Suprapubic skin (tissue), 4 donors: ENCODE data around the gene CLC. TPM values are rescaled to one million over a fixed set of nuclear protein-coding genes. Genes with fewer than 3 reads are reported as not detected.
"Not testable (repeated sequence)": the region's sequence is repeated elsewhere in the genome, so short reads cannot be mapped to it uniquely, and the experiment has no call there.

Source experiments
- DNase-seq, 2 donors: peaks; one replicate each; pipeline ENCODE4 v3.0.0-alpha.2; 2019; ENCODE audit warnings: low spot score in 2 of 2
- H3K27ac ChIP-seq: fragments of 200-600 bp; sonication (generic); one replicate; pipeline ENCODE4 v1.5.1; 2019
- H3K27me3 ChIP-seq: fragments of 200-600 bp; sonication (generic); one replicate; pipeline ENCODE4 v1.5.1; 2019
- H3K36me3 ChIP-seq: fragments of 200-600 bp; sonication (generic); one replicate; pipeline ENCODE4 v1.5.1; 2019
- H3K4me1 ChIP-seq: fragments of 200-600 bp; sonication (generic); one replicate; pipeline ENCODE4 v1.5.1; 2019
- H3K4me3 ChIP-seq: fragments of 200-600 bp; sonication (generic); one replicate; pipeline ENCODE4 v1.5.1; 2019; ENCODE audit warnings: mild to moderate bottlenecking
- H3K9me3 ChIP-seq: fragments of 200-600 bp; sonication (generic); one replicate; pipeline ENCODE4 v1.5.1; 2019
- EP300 ChIP-seq: sonication (generic); formaldehyde crosslinking; IDR thresholded peaks from one replicate; pipeline ENCODE4 v1.6.1; 2017; ENCODE audit warnings: antibody characterized with exemption
- POLR2A ChIP-seq, 2 donors: fragments of 450-650 bp; IDR thresholded peaks; one replicate each; pipeline ENCODE4 v1.6.1; 2017; ENCODE audit warnings: antibody characterized with exemption in 2 of 2, mild to moderate bottlenecking in 2 of 2, moderate library complexity in 2 of 2
- POLR2AphosphoS5 ChIP-seq, 3 donors: sonication (generic); formaldehyde crosslinking; IDR thresholded peaks; one replicate each; pipeline ENCODE4 v1.6.1; 2017; ENCODE audit warnings: antibody characterized with exemption in 3 of 3
- WGBS: methylation state at CpG from one replicate; pipeline ENCODE4 v1.1.5; 2018; 5-methylcytosine and 5-hydroxymethylcytosine counted together
- total RNA-seq, 4 donors: library from RNA; depleted of rRNA; stranded (reverse); fragments of >200 nt; gene quantifications; one replicate each; pipeline ENCODE4 v1.1.0, GENCODE V29; 2016
- TF ChIP-seq, protein P1 (sequence below), 2 donors: fragments of 200-600 bp in 1 of 2; fragments of 450-650 bp in 1 of 2; sonication (generic) in 1 of 2; IDR thresholded peaks; one replicate each; pipeline ENCODE4 v1.5.1; 2016 to 2019; ENCODE audit warnings: antibody characterized with exemption in 2 of 2, mild to moderate bottlenecking in 1 of 2, moderate library complexity in 1 of 2

The CLC gene
- total RNA-seq, 4 donors from 2014 or later: not detected

DNA sequence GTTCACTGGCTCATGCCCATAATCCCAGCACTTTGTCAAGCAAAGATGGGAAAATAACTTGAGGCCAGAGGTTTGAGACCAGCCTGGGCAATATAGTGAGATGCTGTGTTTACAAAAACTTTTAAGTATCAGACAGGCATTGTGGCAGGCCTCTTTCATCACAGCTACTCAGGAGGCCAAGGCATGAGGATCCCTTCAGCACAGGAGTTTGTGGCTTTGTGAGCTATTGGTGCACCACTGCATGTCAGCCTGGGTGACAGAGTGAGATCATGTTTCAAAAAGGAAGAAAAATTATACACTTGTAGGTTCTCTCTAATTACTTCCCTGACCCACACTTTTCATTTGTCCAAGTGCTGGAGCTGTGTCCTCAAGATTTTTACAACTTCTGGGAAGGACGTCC is 45.0 kb downstream of the CLC start:
- H3K27me3 ChIP-seq: peaks cover 12% of the 10 kb centered on the region
- no peaks in the 10 kb centered on the region for H3K4me1 ChIP-seq
- no peaks in the 10 kb centered on the region for H3K36me3 ChIP-seq
- WGBS: 70% methylated on average over 1 of the region's 1 CpG
- DNase-seq: no peak
- H3K4me3 ChIP-seq: no peak overlapping the region
- H3K27ac ChIP-seq: no peak overlapping the region
- TF ChIP-seq EP300: no peak
- TF ChIP-seq, protein P1, sequence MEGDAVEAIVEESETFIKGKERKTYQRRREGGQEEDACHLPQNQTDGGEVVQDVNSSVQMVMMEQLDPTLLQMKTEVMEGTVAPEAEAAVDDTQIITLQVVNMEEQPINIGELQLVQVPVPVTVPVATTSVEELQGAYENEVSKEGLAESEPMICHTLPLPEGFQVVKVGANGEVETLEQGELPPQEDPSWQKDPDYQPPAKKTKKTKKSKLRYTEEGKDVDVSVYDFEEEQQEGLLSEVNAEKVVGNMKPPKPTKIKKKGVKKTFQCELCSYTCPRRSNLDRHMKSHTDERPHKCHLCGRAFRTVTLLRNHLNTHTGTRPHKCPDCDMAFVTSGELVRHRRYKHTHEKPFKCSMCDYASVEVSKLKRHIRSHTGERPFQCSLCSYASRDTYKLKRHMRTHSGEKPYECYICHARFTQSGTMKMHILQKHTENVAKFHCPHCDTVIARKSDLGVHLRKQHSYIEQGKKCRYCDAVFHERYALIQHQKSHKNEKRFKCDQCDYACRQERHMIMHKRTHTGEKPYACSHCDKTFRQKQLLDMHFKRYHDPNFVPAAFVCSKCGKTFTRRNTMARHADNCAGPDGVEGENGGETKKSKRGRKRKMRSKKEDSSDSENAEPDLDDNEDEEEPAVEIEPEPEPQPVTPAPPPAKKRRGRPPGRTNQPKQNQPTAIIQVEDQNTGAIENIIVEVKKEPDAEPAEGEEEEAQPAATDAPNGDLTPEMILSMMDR (IDR thresholded peaks at IDR 0.05): no peak
- no peak for TF ChIP-seq POLR2AphosphoS5 (IDR thresholded peaks at IDR 0.05)
- TF ChIP-seq POLR2A (IDR thresholded peaks at IDR 0.05): no peak
- H3K9me3 ChIP-seq: no peaks in the 10 kb centered on the region

DNA sequence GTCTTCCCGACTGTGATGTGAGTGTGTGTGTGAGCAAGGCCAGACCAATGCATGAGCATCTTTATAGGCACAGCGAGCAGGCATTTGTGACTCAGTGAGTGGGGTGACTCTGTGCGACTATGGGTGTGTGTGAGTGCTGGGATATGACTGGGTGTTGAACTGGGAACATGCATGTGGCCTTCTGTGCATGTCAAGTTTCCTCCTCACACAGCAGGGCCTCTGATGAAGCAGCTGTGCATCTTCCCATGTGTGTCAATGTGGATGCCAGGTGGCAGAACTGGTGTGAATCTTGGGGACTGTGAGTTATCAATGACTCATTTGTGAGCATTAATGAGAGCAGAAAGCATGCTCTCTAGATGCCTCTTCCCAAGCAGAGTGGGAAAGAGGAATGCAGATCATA is 45.7 kb downstream of the CLC start:
- DNase-seq: no peak
- TF ChIP-seq, protein P1 (IDR thresholded peaks at IDR 0.05): no peak
- no peak for TF ChIP-seq POLR2A (IDR thresholded peaks at IDR 0.05)
- WGBS: 72% methylated on average over 3 of the region's 3 CpGs
- no peaks in the 10 kb centered on the region for H3K4me1 ChIP-seq
- no peak overlapping the region for H3K4me3 ChIP-seq
- no peak overlapping the region for H3K27ac ChIP-seq
- H3K36me3 ChIP-seq: no peaks in the 10 kb centered on the region
- H3K27me3 ChIP-seq: peaks cover 12% of the 10 kb centered on the region
- no peaks in the 10 kb centered on the region for H3K9me3 ChIP-seq

DNA sequence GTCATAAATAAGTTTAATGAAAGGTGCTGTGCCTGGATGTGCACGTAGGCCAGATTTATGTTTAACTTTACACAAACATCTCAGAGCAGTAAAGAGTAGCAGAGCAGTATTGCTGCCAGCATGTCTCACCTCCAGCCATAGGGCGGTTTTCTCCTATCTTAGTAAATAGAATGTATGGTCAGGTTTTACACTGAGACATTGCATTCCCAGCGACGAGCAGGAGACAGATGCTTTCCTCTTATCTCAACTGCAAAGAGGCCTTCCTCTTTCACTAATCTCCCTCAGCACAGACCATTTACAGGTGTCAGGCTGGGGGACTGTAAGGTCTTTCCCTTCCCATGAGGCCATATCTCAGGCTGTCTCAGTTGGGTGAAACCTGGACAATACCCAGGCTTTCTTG is 49.2 kb downstream of the CLC start:
- 80% methylated on average over 4 of the region's 4 CpGs for WGBS
- H3K4me3 ChIP-seq, H3K9me3 ChIP-seq, H3K36me3 ChIP-seq, DNase-seq, H3K27ac ChIP-seq, H3K27me3 ChIP-seq, H3K4me1 ChIP-seq: not testable (repeated sequence)

DNA sequence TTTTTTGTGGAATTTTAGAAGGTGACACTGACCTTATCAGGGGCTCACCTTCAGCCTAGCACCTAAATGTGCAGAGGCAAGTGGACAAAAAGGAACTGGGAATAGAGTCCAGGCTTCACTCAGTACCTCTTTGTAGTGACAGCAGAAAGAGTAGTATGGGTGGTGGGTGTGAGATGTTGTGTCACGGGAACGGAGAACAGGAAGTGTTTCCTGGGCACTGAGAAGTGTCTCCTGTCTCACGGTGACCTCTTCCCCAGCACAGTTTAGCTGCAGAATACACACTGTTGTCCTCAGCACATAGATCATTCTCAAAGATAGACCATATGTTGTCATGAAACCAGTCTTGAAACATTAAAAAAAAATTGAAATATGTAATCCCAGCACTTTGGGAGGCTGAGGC is 51.1 kb downstream of the CLC start:
- DNase-seq: no peak
- Histone ChIP-seq H3K4me1 (no peaks in the 10 kb centered on the region), H3K9me3 (no peaks in the 10 kb centered on the region), H3K4me3 (no peak overlapping the region), H3K27me3 (no peaks in the 10 kb centered on the region), H3K27ac (no peak overlapping the region), H3K36me3 (no peaks in the 10 kb centered on the region)
- WGBS: 78% methylated on average over 3 of the region's 3 CpGs
- TF ChIP-seq POLR2A (IDR thresholded peaks at IDR 0.05) (no peak), POLR2AphosphoS5 (IDR thresholded peaks at IDR 0.05) (no peak), EP300 (no peak)
- TF ChIP-seq, protein P1 (IDR thresholded peaks at IDR 0.05): no peak

DNA sequence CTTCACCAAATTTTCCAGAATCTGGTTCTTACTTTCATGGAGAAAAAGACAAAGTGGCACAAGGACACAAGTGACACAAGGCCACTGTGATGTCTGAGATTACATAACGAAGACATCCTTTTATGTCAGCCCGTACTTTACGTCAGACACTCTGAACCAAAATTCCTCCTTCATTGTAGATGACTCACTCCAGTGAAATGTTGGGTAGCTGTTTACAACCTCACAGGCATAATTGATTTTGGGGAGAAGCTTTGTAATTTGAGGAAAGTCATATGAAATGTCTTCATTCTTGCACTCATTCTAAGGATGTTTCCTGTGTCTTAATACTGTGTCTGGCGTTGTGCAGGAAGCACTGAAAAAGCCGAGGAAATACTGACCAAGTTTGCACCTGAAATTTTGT is 53.6 kb downstream of the CLC start:
- no peaks in the 10 kb centered on the region for H3K27me3 ChIP-seq
- H3K27ac ChIP-seq: no peak overlapping the region
- H3K4me1 ChIP-seq: peaks cover 2% of the 10 kb centered on the region
- TF ChIP-seq, protein P1 (IDR thresholded peaks at IDR 0.05): no peak
- TF ChIP-seq POLR2AphosphoS5 (IDR thresholded peaks at IDR 0.05) (no peak), POLR2A (IDR thresholded peaks at IDR 0.05) (no peak), EP300 (no peak)
- no peak for DNase-seq
- no peaks in the 10 kb centered on the region for H3K36me3 ChIP-seq
- no peaks in the 10 kb centered on the region for H3K9me3 ChIP-seq
- WGBS: 67% methylated on average over 5 of the region's 5 CpGs
- H3K4me3 ChIP-seq: no peak overlapping the region

DNA sequence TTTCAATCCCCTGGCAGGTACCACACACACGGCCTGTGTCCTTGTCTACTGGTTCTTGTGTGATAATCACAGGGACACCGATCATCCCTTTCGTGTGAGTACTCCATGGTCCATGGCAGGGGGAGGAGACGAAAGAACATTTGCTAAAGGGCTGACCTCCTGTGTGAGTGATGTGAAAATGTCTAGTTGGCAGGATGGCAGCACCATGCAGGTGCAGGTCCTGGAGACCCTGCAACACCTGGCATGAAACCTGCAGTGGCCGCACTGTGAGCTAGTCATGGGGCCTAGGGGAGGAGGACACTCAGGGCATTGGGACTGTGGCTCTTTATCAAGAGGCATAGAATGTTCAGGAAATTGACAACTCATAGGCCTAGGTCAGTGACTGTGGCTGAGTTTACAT is 56.4 kb downstream of the CLC start:
- TF ChIP-seq POLR2A (IDR thresholded peaks at IDR 0.05) (no peak), EP300 (no peak), POLR2AphosphoS5 (IDR thresholded peaks at IDR 0.05) (no peak)
- TF ChIP-seq, protein P1 (IDR thresholded peaks at IDR 0.05): no peak
- Histone ChIP-seq H3K27me3 (no peaks in the 10 kb centered on the region), H3K27ac (no peak overlapping the region), H3K9me3 (no peaks in the 10 kb centered on the region), H3K4me3 (no peak overlapping the region), H3K36me3 (no peaks in the 10 kb centered on the region), H3K4me1 (peaks cover 9% of the 10 kb centered on the region)
- 92% methylated on average over 4 of the region's 5 CpGs for WGBS
- no peak for DNase-seq
